LHCN-M2 (cell line): ENCODE results near the gene PTGES2. TPM values are rescaled to one million over a fixed set of nuclear protein-coding genes. Genes with fewer than 3 reads are reported as not detected.

Experiments used
- DNase-seq: peaks from one replicate; pipeline ENCODE4 v3.0.0-alpha.2; 2012; ENCODE audit warnings: low read depth
- total RNA-seq: library from RNA; depleted of rRNA; stranded (reverse); fragments of >200 nt; gene quantifications from 2 replicates; pipeline ENCODE4 v1.2.3, GENCODE V29; 2014

The PTGES2 gene
- total RNA-seq, 1 experiment from 2014 or later: 62.8 TPM

DNA sequence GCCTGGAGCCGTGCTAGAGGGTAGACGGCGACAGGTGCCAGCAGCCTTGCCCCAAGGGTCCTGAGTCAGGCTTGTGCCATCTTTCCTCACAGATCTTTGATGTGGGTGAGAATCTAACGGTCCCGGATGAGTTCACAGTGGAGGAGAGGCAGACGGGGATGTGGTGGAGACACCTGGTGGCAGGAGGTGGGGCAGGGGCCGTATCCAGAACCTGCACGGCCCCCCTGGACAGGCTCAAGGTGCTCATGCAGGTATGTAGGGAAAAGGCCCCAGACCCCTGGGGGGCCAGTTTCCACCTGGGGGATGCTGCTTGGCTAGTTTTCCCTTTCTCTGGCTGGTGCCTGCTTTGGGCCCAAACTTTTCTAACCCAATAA, 24.0 kb downstream of the PTGES2 start:
- peak; percentile 68 for DNase-seq

DNA sequence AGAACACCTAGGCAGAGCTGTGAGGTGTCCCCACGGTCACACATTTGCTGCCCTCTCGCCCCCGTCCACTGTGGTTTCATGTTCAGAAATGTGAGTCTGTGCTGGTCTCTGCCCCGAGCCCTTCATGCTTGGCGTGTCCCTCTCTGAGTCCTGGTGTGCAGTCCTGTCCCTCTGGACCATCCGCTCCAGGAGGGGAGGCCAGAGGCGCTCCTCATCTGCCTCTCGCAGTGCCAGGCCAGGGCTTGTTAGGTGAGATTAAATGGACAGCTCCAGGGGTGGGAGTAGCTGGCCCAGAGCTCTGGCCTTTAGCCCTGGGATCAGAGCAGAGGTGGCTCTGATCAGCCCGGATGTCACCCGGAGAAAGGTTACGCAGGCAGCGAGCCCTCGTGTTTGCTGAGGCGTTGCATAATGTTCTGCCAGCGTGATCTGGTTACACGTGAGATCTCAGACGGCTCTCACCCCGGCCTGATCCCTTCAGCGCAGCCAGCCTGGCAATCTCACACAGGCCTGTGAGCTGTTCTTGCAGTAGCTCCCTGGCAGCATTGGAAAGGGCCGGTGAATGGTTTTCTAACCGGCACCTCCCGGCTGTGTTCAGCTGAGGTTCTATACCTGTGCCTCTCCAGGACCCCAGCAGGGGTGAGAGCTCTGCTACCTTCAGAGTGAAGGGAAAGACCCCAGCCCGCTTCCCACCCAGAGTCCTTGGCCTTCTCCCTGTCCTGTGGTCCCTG, 24.5 kb downstream of the PTGES2 start:
- no peak for DNase-seq

DNA sequence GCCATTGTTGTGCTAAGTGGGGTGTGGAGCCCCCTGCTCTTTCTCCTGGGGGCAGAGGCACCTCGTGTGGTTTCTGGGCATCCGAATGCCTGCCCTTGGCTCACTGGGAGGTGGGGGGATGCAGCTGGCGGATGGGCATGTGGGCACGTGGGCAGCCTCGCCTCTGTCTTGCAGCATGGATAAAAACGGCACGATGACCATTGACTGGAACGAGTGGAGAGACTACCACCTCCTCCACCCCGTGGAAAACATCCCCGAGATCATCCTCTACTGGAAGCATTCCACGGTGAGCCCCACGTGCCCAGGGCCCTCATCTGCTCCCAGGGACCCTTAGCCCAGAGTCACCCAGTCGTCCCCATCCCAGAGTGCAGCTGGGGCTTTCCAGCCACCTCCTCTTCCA, 25.3 kb downstream of the PTGES2 start:
- DNase-seq: no peak

DNA sequence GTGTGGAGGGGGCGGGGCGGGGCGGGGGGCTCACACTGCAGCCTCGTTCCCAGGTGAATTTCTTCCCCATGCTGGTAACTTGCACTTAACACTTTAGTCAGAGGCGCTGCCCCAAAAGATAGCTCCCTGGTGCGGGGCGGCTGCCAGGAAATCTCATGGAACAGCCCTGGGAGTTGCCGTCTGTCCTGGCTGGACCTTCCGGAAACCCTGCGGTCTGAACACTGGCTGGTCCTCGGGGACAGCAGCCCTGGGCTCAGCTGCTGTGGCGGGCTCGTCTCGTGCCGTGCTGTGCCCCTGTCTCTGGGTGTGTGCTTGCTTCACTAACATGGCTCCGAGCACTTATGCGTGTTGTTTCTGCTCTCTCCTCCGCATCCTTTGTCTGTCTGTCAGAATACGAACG, 25.8 kb downstream of the PTGES2 start:
- no peak for DNase-seq

DNA sequence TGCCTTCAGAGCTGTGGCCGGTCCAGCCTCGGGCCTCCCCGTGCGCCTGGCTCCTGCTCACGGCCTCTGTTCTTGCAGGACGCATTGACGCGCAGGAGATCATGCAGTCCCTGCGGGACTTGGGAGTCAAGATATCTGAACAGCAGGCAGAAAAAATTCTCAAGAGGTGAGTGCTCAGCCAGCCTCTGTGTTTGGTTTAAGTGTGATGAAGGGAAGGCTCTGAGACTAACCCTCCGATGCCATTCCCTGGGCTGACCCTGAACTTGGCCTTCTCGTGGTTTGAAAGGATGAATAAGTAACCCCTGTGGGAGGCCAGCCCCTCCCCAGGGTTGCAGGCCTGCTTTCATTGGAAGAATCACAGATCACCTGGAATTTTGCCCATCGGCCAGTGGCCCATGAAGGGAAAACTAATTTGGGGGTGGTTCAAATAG, 26.3 kb downstream of the PTGES2 start:
- DNase-seq: no peak

DNA sequence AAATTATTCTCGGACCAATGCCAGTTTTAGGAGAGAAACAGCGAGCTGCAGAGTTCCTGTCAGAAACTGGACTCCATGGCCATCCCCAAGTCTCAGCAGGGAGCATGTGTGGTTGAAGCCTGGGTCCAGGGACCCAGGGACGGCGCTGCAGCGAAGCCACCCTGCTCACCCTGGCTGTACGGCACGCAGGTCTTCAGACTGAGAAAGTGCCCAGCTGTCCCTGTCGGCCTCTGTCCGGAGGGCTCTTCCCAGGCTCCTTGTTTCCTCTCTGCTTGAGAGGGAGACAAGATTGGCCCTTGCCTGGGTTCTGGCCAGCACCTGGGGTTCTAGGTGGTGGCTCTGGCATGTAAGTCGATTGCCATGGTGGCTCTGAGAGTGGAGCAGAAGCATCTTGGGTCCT, 26.9 kb downstream of the PTGES2 start:
- no peak for DNase-seq

DNA sequence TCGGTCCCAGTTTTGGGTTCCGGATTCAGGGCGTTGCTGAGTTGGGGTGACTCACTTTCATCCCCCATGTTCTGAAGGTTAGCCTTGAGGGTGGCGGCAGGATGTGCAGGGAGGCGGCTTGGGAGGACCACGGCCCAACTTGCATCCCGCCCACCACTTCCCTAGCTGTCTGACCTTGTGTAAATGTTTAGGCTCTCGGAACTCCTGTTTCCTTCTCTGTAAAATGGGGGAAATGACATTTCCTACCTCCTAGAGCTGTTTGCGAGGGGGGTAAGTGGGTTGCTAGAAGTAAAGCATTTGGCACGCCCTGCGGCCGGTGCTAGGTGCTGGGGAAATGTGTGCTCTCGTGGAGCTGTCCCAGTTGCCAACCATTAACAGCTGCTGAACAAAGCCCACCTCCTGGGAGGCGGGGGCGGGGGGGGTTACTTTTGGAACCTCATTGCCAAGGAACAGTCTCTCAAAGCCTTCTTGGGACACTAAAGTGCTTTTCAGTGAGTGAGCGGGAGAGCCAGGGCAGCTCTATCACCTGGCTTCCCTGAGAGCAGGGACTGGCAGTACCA, 27.5 kb downstream of the PTGES2 start:
- peak; percentile 40 for DNase-seq

DNA sequence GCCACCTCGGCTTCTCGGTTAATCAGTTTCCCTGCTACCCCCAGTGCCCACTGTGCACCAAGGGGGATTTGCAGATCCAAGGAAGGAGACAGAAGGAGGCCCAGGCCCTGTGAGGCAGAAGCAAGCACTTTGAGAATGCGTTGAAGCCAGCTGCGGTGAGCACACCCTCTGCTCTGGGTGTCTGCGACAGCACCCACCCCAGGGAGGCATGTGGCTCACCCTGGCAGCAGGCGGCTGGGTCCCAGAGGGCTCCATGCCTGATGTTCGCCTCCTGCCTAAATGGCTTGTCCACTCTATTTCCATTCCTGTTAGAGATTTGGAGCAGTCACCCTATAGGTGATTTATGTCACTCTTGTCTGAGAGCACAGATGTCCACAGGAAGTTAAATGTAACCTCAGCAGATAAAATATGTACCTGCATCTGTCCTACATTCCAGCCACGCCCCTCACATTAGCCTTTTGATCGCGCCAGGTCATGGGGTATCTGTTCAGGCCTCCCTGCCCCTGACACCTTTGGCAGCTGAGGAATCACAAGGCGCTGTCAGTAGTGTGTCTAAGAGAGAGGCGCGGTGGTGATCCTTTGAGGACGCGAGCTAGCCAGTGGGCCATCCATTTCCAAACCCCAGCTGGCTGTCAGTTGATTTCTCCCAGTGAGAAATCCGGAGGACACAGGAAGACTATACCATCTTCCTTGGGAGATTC, 28.1 kb downstream of the PTGES2 start:
- peak; percentile 36 for DNase-seq

DNA sequence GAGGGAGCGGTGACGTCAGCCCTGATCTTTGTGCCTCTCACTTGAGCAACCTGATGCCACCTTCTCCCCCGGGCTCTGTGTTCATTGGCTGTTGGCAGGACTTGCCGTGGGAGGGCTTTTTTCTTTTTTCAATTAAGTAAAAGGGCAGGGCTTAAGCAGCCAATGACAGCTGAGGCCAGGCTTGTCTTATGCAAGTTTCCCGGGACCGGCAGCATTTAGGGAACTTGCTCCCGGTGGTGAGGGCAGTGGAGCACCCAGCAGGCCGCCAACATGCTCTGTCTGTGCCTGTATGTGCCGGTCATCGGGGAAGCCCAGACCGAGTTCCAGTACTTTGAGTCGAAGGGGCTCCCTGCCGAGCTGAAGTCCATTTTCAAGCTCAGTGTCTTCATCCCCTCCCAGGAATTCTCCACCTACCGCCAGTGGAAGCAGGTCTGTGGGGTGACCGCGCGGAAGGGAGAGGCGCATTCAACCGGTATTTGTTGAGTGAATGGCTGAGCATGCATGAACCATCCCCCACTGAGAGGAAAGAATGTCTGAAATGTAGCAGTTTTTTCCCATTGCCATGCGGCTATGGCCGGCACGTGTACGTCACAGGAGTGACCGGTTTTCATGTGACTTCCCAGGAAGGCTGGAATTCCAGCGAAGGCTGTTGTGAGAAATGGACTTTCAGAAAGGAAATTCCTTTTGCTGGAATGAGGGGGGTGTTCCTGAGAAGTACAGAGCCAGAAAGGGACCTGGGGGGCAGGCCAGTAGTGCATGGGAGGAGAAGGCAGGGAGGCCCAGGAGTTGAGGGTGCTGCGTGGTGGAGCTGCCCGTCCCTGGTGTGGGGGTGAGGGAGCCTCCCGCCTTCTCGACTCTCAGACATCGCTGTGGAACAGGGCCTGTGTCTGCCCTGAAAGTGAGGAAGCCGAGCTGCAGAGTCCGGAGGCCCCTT, 29.0 kb downstream of the PTGES2 start:
- DNase-seq: peak; percentile 95

DNA sequence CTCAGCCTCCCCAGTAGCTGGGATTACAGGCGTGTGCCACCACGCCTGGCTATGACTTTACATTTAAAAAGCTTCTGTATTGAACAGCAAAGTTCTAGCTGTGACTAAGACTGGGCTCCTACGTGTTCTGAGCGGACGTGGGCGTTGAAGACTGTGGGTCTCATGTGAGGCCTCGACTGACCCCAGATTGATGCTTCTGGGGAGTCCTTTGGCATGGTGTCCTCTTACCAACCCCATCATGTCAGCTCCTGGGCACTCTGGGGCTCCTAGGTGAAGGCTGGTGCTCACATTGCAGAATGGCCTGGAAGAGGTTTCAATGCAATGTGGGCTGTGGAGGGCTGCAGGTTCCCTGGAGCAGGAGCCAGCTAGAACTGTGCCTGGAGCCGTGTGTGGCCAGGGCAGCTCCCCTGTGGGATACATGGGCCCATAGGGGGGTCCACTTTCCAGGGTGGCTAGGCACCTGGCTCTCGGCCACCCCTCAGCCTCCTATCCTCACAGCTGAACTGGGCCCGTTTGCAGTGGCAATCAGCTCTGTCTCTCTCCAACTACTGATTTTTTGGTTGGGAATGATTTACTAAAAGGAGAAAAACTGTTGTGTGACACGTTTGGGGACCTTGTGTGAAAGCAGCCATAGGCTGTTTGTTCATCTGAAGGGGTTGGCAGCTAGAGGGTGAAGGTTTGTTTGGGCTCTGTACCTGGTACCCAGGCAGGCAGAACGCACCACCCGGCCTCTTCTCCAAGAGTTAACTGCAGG, 29.8 kb downstream of the PTGES2 start:
- no peak for DNase-seq

DNA sequence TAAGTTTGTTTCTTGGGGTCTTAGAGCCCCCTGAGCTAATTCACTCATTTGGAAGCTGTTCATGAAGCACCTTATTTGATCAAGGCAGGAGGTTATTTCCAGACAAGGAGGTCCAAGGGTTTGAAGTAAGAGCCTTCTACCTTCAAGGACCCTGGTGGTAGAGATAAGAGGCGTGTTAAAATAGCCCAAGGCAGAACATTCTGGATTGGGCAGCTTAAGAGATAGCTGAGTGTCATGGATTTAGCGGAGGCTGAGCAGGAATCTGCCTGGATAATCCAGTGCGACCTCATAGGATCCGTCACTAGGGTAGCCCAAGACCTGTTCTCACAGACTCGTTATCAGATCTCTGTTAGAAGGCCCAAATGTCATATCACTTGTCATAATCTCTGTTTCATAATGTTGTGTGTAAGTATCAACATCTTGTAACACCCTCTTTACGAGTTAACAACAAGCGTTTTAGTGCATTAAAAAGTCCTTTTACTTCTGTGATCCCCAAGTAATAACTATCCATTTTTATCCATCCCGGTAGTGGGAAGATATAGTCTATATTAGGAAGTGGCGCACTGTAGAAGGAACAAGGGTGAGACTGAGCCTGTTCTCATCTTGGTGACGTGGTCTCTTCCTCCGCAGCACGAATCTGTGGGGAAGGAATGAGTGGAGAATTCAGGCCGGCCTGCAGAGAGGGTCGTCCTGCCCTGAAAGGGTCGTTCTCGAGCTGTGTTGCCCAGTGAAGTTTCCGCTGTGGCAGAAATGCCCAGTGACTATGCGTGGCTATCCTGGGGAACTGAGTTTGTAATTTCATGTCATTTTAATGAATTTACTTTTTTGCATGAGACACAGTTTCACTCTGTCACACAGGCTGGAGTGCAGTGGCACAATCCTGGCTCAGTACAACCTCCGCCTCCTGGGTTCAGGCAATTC, 30.7 kb downstream of the PTGES2 start:
- no peak for DNase-seq

DNA sequence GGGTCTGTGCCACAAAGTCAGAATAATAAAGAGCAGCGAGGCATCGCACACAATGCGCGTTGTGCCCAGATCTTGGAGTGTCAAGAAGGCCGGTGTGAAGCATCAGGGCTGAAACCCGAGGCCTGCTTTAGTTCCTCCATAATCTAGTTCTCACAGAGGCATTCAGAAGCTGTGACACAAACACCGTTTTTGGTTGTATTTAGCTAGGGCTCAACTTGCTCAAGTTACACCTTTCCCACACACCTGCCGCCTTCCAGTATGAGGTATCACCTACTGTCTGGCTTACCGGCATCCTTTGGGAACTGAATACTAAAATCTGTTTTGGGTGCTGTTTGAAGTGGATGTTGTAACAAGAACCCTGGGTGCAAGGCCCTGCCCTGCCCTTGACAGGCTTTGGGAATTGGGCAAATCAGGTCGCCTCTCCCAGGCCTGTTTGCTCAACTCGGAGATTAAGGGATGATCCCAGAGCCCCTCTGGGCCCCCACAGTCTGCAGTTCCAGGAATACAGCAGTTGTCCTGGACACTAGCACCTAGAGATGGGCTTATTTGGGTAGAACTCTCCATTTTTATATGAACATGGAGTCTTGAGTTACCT, 32.5 kb downstream of the PTGES2 start:
- DNase-seq: no peak

DNA sequence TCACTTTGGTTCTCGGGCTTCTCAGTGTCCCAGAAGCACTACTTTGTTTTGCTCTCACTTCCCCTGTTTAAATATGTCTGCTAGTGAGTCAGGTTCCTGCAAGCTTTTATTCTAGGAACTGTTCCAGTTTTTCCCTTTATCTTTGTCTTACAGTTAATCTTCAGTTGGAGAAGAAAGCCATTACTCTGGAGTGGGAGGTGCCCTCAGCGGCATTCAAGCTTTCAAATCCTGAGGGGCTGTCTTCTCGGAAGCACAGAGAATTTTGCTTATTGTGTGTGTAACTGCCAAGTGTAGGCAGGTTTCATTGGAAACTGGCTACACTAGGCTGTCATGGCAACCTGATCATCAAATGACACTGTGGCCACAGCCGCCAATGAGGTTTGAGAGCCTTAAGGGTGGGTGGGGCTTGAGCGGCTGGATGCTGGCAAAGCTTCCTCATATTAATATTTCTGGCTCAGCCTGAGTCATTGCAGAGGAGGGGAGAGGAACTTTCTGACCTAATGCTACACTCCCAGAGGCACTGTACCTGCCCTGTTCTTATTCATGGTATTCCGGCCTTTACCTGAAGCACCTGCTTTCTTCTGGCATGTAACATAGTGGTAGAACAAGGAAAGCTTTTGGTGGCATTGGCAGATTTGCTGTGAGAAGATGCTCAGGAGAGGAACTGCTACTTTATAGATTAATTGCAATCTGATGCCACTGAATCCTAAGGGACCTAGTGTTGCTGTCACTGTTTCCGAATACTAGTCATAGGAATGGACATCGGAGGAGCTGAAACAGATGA, 33.2 kb downstream of the PTGES2 start:
- peak; percentile 96 for DNase-seq

DNA sequence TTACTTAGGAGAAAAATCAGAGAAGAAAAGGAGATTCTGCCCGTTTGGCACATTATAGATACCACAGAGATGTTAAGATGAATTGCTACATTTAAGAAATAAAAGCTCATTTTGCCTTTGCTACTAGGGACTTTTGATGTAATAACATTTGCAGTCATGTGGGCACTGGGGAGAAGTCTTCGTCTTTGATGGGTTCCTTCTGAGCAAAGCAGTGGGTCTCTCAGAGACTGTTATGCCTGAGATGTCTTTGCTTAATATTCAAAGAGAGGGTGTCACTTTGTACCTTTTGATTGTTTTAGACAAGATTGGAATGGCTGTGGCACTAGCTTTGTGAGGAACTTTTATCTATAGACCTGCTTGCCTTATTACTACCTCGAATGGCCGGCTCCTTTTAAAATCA, 34.5 kb downstream of the PTGES2 start:
- no peak for DNase-seq

DNA sequence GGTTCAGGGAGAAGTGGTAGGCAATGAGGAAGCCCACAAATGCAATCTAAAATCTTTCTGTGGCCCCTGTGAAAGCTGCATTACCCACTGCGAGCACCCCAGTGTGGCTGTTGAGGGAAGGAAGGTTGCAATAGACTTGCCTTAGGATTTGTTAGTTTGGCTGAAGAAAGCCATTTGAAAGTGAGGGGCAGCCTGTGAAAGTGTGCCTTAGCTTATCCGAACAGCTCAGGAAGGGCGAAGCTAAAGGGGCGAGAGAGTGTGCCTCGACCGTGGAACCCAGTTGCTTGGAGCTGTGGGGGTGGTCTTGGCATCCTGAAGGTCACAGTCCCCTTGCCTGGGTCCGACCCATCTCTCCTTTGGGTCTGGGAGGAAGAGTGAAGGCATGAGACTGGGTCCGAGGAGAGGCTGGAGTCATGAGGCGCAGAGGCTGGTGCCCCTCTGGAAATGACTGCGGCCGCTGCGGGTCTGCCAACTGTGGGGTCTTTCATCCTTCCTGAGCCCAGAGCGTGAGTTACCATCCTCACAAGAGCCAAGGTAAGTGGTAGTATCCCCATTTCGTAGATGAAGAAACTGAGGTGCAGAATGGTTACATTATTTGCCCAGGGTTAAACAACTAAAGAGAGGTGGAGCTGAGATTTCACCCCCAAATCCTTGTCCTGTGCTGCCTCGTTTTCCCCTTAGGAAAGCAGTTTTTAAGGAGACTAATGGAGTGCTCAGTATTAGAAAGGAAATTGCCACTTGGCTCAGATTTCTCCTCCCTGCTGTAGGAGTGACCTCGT, 35.1 kb downstream of the PTGES2 start:
- DNase-seq: no peak

DNA sequence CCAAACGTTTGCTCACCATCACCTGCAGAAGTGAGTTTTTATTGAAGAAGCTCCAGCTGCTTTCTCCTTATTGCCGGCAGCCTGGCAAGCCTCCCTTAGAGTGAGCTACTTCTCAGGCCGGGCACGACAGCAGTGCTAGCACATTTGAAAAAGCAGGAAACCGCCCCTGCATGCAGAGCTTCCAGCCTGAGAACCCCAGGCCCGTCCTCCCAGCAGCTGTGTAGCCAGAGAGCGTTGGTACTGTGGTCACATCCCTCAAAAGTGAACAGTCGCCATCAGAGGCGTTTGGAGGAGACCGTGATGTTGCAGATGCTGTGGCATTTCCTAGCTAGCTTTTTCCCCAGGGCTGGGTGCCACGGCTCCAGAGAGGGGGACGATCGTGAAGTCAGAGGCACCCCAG, 36.0 kb downstream of the PTGES2 start:
- peak; percentile 60 for DNase-seq

DNA sequence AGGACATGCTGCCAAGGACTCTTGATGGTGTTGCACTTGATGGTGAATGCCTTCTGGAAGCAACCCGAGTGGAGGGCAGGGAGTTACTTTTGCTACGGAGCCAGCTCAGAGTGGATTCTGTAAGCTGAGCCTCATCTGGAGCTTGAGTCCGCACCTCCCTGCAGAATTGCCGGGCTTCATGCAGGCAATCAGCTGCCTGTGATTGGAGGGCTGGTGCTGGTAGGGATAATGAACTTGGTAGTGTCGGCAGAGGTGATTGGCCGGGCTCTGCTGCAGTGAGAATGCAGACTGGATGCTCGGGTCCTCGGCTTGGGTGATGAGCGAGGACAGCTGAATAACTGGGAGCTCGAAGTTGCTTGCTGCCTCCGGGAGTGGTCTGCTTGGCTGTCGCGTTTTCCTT, 36.4 kb downstream of the PTGES2 start:
- peak; percentile 97 for DNase-seq

DNA sequence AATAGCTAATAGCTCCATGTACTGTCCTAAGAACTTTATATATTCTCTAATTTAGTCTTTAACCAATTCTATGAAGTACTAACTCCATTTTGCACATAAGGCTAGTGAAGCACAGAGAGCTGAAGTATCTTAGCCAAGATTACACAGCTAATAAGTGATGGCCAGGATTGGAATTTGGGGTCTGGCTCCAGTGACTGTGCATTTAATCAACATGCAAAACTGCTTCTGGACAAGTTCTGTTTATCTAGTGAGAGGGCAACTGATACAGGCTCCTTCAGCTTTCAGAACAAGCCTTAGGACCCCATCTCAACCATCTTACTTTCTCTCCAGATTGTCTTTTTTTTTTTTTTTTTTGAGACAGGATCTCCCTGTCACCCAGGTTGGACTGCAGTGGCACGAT, 38.2 kb downstream of the PTGES2 start:
- DNase-seq: no peak
